Activated CD8-positive, alpha-beta T cell treated with anti-CD3 and anti-CD28 coated beads for 36 hours (primary cell): ENCODE measurements around the gene ARHGAP30. TPM values are rescaled to one million over a fixed set of nuclear protein-coding genes. Genes with fewer than 3 reads are reported as not detected.
"Not testable (repeated sequence)": the region's sequence is repeated elsewhere in the genome, so short reads cannot be mapped to it uniquely, and the experiment has no call there.

Experiments used
- ATAC-seq: fragments of 200-7000 bp; cut with Tn5 transposase; one replicate; pipeline ENCODE4 v1.10.0; 2021; ENCODE audit warnings: mild to moderate bottlenecking, moderate library complexity
- CTCF ChIA-PET: fragments of 350-600 bp; sonication (Branson Sonifier 250); formaldehyde crosslinking; loops from one replicate; lab custom pipeline; 2021; ENCODE audit warnings: antibody characterized with exemption; lab: Charles Lee
- POLR2A ChIA-PET: fragments of 350-600 bp; sonication (Branson Sonifier 250); formaldehyde crosslinking; loops from one replicate; lab custom pipeline; 2021; ENCODE audit warnings: antibody characterized with exemption; lab: Charles Lee
- DNase-seq: peaks from one replicate; pipeline ENCODE4 v3.0.0-alpha.2; 2020
- H3K27ac Mint-ChIP-seq: one replicate; pipeline ENCODE4 v1.8.0; 2021; ENCODE audit warnings: mild to moderate bottlenecking, mixed read lengths
- H3K27me3 Mint-ChIP-seq: one replicate; pipeline ENCODE4 v1.8.0; 2021; ENCODE audit warnings: mixed read lengths
- H3K36me3 Mint-ChIP-seq: one replicate; pipeline ENCODE4 v1.8.0; 2021; ENCODE audit warnings: low read depth, mixed read lengths
- H3K4me1 Mint-ChIP-seq: one replicate; pipeline ENCODE4 v1.8.0; 2021; ENCODE audit warnings: low read depth, mixed read lengths
- H3K4me3 Mint-ChIP-seq: one replicate; pipeline ENCODE4 v1.8.0; 2021; ENCODE audit warnings: mild to moderate bottlenecking, moderate library complexity, mixed read lengths
- H3K9me3 Mint-ChIP-seq: one replicate; pipeline ENCODE4 v1.8.0; 2021; ENCODE audit warnings: mixed read lengths
- CTCF ChIP-seq: fragments of 200-600 bp; IDR thresholded peaks from one replicate; pipeline ENCODE4 v1.8.0; 2022; ENCODE audit warnings: antibody characterized with exemption, mild to moderate bottlenecking
- intact Hi-C: fragments of 100-400 bp; cut with micrococcal nuclease; formaldehyde crosslinking; loops from one replicate; pipeline ENCODE4 v1.10.0; 2022
- total RNA-seq, 2 experiments: library from RNA; stranded (reverse); gene quantifications; one replicate each; pipeline ENCODE4 v1.2.3, GENCODE V29; 2021

ARHGAP30 gene
- total RNA-seq, 2 experiments from 2014 or later: 174 to 175 TPM

GRCh38 chr1:161066694-161067093 lies 3.0 kb downstream of the ARHGAP30 start:
- Mint-ChIP-seq H3K36me3 (peaks cover 58% of the 10 kb centered on the region), H3K4me1 (peaks cover 63% of the 10 kb centered on the region), H3K27ac (peak overlapping the region; percentile 98), H3K4me3 (peak overlapping the region; percentile 97), H3K9me3 (no peaks in the 10 kb centered on the region), H3K27me3 (no peaks in the 10 kb centered on the region)
- POLR2A ChIA-PET: interaction anchor here (0.6 to 7.6 kb wide), 2 partner anchors 20 to 31 kb away, joined by 4 to 99 read pairs; partner anchors contain the start of gene USF1
- CTCF ChIA-PET: interaction anchor here (1.3 to 11.1 kb wide), 2 partner anchors 30 to 69 kb away, joined by 3 to 200 read pairs; partner anchors contain the start of gene KLHDC9
- DNase-seq (peak; percentile 43), ATAC-seq (peak; percentile 8)
- no peak for TF ChIP-seq CTCF
- intact Hi-C loops: loop anchor here (5.0 kb wide), 1 partner anchor 36 kb away; no protein-coding TSS in a partner anchor

- not testable (repeated sequence) for ATAC-seq, H3K27me3 Mint-ChIP-seq, H3K9me3 Mint-ChIP-seq, DNase-seq, H3K4me3 Mint-ChIP-seq
- peak overlapping the region; percentile 57 for H3K27ac Mint-ChIP-seq
- peaks cover 62% of the 10 kb centered on the region for H3K36me3 Mint-ChIP-seq
- peaks cover 62% of the 10 kb centered on the region for H3K4me1 Mint-ChIP-seq
- intact Hi-C loops: loop anchor here (5.0 kb wide), 1 partner anchor 37 kb away; no protein-coding TSS in a partner anchor
- POLR2A ChIA-PET: interaction anchor here (7.6 kb wide), 1 partner anchor 19 kb away, joined by 99 read pairs; the partner anchor contains the start of gene USF1
- CTCF ChIA-PET: interaction anchor here (1.0 to 11.1 kb wide), 3 partner anchors 11 to 68 kb away, joined by 4 to 200 read pairs (median 5); partner anchors contain the start of gene KLHDC9
These were observed 4.0 kb downstream of the ARHGAP30 start for GRCh38 chr1:161065681-161066080.

GRCh38 chr1:161063936-161064335 lies 5.8 kb downstream of the ARHGAP30 start:
- ChIA-PET CTCF (interaction anchor here (11.1 kb wide), 1 partner anchor 33 kb away, joined by 200 read pairs; the partner anchor contains the start of gene KLHDC9), POLR2A (interaction anchor here (7.6 kb wide), 1 partner anchor 18 kb away, joined by 99 read pairs; the partner anchor contains the start of gene USF1)
- Mint-ChIP-seq H3K4me3 (peak overlapping the region; percentile 49), H3K36me3 (peaks cover 73% of the 10 kb centered on the region), H3K27ac (peak overlapping the region; percentile 89), H3K4me1 (peaks cover 67% of the 10 kb centered on the region)
- DNase-seq, H3K9me3 Mint-ChIP-seq, ATAC-seq, intact Hi-C loops, H3K27me3 Mint-ChIP-seq: not testable (repeated sequence)

GRCh38 chr1:161061419-161061818 lies 8.3 kb downstream of the ARHGAP30 start:
- no peaks in the 10 kb centered on the region for H3K27me3 Mint-ChIP-seq
- no peaks in the 10 kb centered on the region for H3K9me3 Mint-ChIP-seq
- peaks cover 64% of the 10 kb centered on the region for H3K36me3 Mint-ChIP-seq
- POLR2A ChIA-PET: interaction anchor here (0.6 to 5.8 kb wide), 3 partner anchors 9 to 24 kb away, joined by 3 to 52 read pairs (median 6); partner anchors contain the start of gene USF1
- DNase-seq (no peak), ATAC-seq (no peak)
- intact Hi-C loops: no loop called here
- peak overlapping the region; percentile 71 for H3K27ac Mint-ChIP-seq
- peaks cover 62% of the 10 kb centered on the region for H3K4me1 Mint-ChIP-seq
- TF ChIP-seq CTCF: no peak
- CTCF ChIA-PET: interaction anchor here (0.7 to 2.9 kb wide), 6 partner anchors 21 to 221 kb away, joined by 3 to 18 read pairs (median 3); partner anchors contain the start of gene KLHDC9
- H3K4me3 Mint-ChIP-seq: no peak overlapping the region

- Mint-ChIP-seq H3K27ac (peak overlapping the region; percentile 80), H3K4me1 (peaks cover 52% of the 10 kb centered on the region), H3K4me3 (no peak overlapping the region), H3K9me3 (no peaks in the 10 kb centered on the region), H3K27me3 (no peaks in the 10 kb centered on the region), H3K36me3 (peaks cover 58% of the 10 kb centered on the region)
- ChIA-PET CTCF (interaction anchor here (0.7 to 2.9 kb wide), 6 partner anchors 10 to 69 kb away, joined by 3 to 18 read pairs (median 4); partner anchors contain the start of genes ARHGAP30, KLHDC9 and USF1), POLR2A (interaction anchor here (0.6 to 5.8 kb wide), 8 partner anchors 8 to 98 kb away, joined by 3 to 52 read pairs (median 4); partner anchors contain the start of genes ARHGAP30, TSTD1 and USF1)
- no peak for TF ChIP-seq CTCF
- intact Hi-C loops: no loop called here
- DNase-seq (no peak), ATAC-seq (peak; percentile 18)
These were observed 10.4 kb downstream of the ARHGAP30 start for GRCh38 chr1:161059293-161059692.
